ENCODE results near the gene BRD4.

DNA sequence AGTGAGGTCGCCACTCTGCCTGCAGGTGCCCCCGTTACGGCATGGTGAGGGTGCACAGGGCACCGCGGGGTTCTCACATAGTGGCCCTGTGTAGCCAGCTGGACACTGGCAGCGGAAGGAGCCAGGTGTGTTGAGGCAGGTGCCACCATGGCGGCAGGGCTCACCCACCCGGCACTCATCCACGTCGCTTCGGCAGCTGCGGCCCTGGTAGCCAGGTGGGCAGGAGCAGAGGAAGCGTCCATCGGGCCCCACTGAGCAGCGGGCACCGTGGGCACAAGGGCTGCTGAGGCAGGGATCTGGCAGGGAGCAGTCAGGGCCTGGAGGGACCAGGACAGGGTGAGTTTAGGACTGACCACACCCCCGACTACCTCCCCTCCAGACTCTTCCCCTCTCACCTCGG is 140.4 kb downstream of the BRD4 start:
- TF ChIP-seq CTCF (IDR thresholded peaks at IDR 0.05 in 2 of 3, conservative IDR thresholded peaks at IDR 0.05 in 1 of 3; ENCODE audit: control insufficient read depth in 2 of 3, extremely low read depth in 1 of 3, insufficient read depth in 1 of 3, low read depth in 3 of 3, low read length in 3 of 3) = no peak
- TF ChIP-seq SP1 (IDR thresholded peaks at IDR 0.05; ENCODE audit: low read depth, low read length) = no peak
- TF ChIP-seq, protein P1, sequence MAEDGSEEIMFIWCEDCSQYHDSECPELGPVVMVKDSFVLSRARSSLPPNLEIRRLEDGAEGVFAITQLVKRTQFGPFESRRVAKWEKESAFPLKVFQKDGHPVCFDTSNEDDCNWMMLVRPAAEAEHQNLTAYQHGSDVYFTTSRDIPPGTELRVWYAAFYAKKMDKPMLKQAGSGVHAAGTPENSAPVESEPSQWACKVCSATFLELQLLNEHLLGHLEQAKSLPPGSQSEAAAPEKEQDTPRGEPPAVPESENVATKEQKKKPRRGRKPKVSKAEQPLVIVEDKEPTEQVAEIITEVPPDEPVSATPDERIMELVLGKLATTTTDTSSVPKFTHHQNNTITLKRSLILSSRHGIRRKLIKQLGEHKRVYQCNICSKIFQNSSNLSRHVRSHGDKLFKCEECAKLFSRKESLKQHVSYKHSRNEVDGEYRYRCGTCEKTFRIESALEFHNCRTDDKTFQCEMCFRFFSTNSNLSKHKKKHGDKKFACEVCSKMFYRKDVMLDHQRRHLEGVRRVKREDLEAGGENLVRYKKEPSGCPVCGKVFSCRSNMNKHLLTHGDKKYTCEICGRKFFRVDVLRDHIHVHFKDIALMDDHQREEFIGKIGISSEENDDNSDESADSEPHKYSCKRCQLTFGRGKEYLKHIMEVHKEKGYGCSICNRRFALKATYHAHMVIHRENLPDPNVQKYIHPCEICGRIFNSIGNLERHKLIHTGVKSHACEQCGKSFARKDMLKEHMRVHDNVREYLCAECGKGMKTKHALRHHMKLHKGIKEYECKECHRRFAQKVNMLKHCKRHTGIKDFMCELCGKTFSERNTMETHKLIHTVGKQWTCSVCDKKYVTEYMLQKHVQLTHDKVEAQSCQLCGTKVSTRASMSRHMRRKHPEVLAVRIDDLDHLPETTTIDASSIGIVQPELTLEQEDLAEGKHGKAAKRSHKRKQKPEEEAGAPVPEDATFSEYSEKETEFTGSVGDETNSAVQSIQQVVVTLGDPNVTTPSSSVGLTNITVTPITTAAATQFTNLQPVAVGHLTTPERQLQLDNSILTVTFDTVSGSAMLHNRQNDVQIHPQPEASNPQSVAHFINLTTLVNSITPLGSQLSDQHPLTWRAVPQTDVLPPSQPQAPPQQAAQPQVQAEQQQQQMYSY (CRISPR knock-in tag; IDR thresholded peaks at IDR 0.05) = no peak
- no peak for TF ChIP-seq NR2F1 (conservative IDR thresholded peaks at IDR 0.05)
- no peak for TF ChIP-seq POLR2A (IDR thresholded peaks at IDR 0.05; ENCODE audit: low read depth, low read length)
- TF ChIP-seq SMC3 (IDR thresholded peaks at IDR 0.05; ENCODE audit: borderline replicate concordance, low read length) = no peak
- no peak for TF ChIP-seq MYC (IDR thresholded peaks at IDR 0.05; ENCODE audit: insufficient read depth, insufficient read length, insufficient replicate concordance, low read length, severe bottlenecking)
- TF ChIP-seq REST (IDR thresholded peaks at IDR 0.05; ENCODE audit: low read depth, low read length) = no peak
- TF ChIP-seq CBX5 (IDR thresholded peaks at IDR 0.05; ENCODE audit: low read depth) = no peak
- TF ChIP-seq YY1 (IDR thresholded peaks at IDR 0.05; ENCODE audit: low read depth, low read length) = no peak
- TF ChIP-seq HCFC1 (IDR thresholded peaks at IDR 0.05; ENCODE audit: low read length) = no peak
